ENCODE data around the gene SRCAP. TPM values are rescaled to one million over a fixed set of nuclear protein-coding genes. Genes with fewer than 3 reads are reported as not detected.

SRCAP gene
- total and polyA plus RNA-seq, 2 donors from 2014 or later: 1.6 to 71.9 TPM

GRCh38 chr16:30697264-30698138 is 1.5 kb upstream of the SRCAP start:
- no peak for FAIRE-seq
- DNase-seq: peak in 1 of 5 donors; percentile 42
- Histone ChIP-seq H3K27ac (ENCODE audit: low read depth in 2 of 2, low read length in 2 of 2) (peak overlapping the region; percentile 100), H3K4me1 (ENCODE audit: control insufficient read depth in 2 of 3, insufficient read depth in 2 of 3, low read depth in 1 of 3, low read length in 3 of 3) (peaks cover 0 to 13% (median 8%) of the 10 kb centered on the region in 3 donors), H3K36me3 (ENCODE audit: control insufficient read depth in 2 of 3, insufficient read depth in 3 of 3, low read length in 3 of 3) (peaks cover 0 to 10% (median 4%) of the 10 kb centered on the region in 3 donors), H3K9me3 (ENCODE audit: control insufficient read depth in 2 of 3, insufficient read depth in 1 of 3, low read length in 3 of 3) (no peaks in the 10 kb centered on the region), H3K9ac (ENCODE audit: low read length in 3 of 3) (peak overlapping the region; percentile 49 to 99 (median 52)), H3K4me3 (ENCODE audit: low read length in 3 of 3) (peak overlapping the region; percentile 69 to 87 (median 86)), H3K27me3 (ENCODE audit: control insufficient read depth, insufficient read depth, low read length) (no peaks in the 10 kb centered on the region)
- intact Hi-C loops (cut with DNase I): no loop called here
- no peak for TF ChIP-seq CTCF (IDR thresholded peaks at IDR 0.05; ENCODE audit: borderline replicate concordance, extremely low read depth, insufficient read depth)

GRCh38 chr16:30698139-30698815 is 694 bp upstream of the SRCAP start:
- Histone ChIP-seq H3K27ac (ENCODE audit: low read depth in 2 of 2, low read length in 2 of 2) (peak overlapping the region; percentile 100), H3K9me3 (ENCODE audit: control insufficient read depth in 2 of 3, insufficient read depth in 1 of 3, low read length in 3 of 3) (no peaks in the 10 kb centered on the region), H3K9ac (ENCODE audit: low read length in 3 of 3) (peak overlapping the region; percentile 64 to 99 (median 98)), H3K27me3 (ENCODE audit: control insufficient read depth, insufficient read depth, low read length) (no peaks in the 10 kb centered on the region), H3K36me3 (ENCODE audit: control insufficient read depth in 2 of 3, insufficient read depth in 3 of 3, low read length in 3 of 3) (peaks cover 2 to 14% (median 6%) of the 10 kb centered on the region in 3 donors), H3K4me3 (ENCODE audit: low read length in 3 of 3) (peak overlapping the region; percentile 86 to 95 (median 87)), H3K4me1 (ENCODE audit: control insufficient read depth in 2 of 3, insufficient read depth in 2 of 3, low read depth in 1 of 3, low read length in 3 of 3) (peaks cover 0 to 13% (median 8%) of the 10 kb centered on the region in 3 donors)
- DNase-seq (peak; percentile 98 to 100 (median 99)), FAIRE-seq (no peak)
- intact Hi-C loops (cut with DNase I): no loop called here
- TF ChIP-seq CTCF (IDR thresholded peaks at IDR 0.05; ENCODE audit: borderline replicate concordance, extremely low read depth, insufficient read depth): no peak

GRCh38 chr16:30699615-30700099 is 686 bp downstream of the SRCAP start:
- no peaks in the 10 kb centered on the region for H3K9me3 ChIP-seq (ENCODE audit: control insufficient read depth in 2 of 3, insufficient read depth in 1 of 3, low read length in 3 of 3)
- peak overlapping the region in 1 of 2 donors; percentile 100 for H3K27ac ChIP-seq (ENCODE audit: low read depth in 2 of 2, low read length in 2 of 2)
- H3K27me3 ChIP-seq (ENCODE audit: control insufficient read depth, insufficient read depth, low read length): no peaks in the 10 kb centered on the region
- H3K4me3 ChIP-seq (ENCODE audit: low read length in 3 of 3): peak overlapping the region; percentile 76 to 95 (median 86)
- FAIRE-seq (no peak), DNase-seq (no peak)
- H3K36me3 ChIP-seq (ENCODE audit: control insufficient read depth in 2 of 3, insufficient read depth in 3 of 3, low read length in 3 of 3): peaks cover 7 to 24% (median 16%) of the 10 kb centered on the region in 3 donors
- no peak for TF ChIP-seq CTCF (IDR thresholded peaks at IDR 0.05; ENCODE audit: borderline replicate concordance, extremely low read depth, insufficient read depth)
- peaks cover 0 to 13% (median 8%) of the 10 kb centered on the region in 3 donors for H3K4me1 ChIP-seq (ENCODE audit: control insufficient read depth in 2 of 3, insufficient read depth in 2 of 3, low read depth in 1 of 3, low read length in 3 of 3)
- intact Hi-C loops (cut with DNase I): no loop called here
- H3K9ac ChIP-seq (ENCODE audit: low read length in 3 of 3): peak overlapping the region in 2 of 3 donors; percentile 10 to 95

Data from kidney (tissue), 14 donors.